OCI-LY7 (cell line): Measurements from ENCODE around the gene USP35. TPM values are rescaled to one million over a fixed set of nuclear protein-coding genes. Genes with fewer than 3 reads are reported as not detected.

ENCODE experiments used
- BruUV-seq: library from RNA; stranded (reverse); fragments of 400-500 nt; replicated peaks from 2 replicates; lab custom pipeline; 2021; lab: Mats Ljungman, UMichigan
- CTCF ChIA-PET: fragments of 300-600 bp; sonication (Branson Sonifier 250); formaldehyde crosslinking; loops from one replicate; lab custom pipeline; 2022; ENCODE audit warnings: antibody characterized with exemption; ENCODE audit not compliant: unreplicated experiment; lab: Charles Lee
- POLR2A ChIA-PET: fragments of 300-600 bp; sonication (Branson Sonifier 250); formaldehyde crosslinking; loops from one replicate; lab custom pipeline; 2022; ENCODE audit warnings: antibody characterized with exemption; lab: Charles Lee
- DNase-seq: peaks from one replicate; pipeline ENCODE4 v3.0.0-alpha.2; 2015; ENCODE audit warnings: low spot score
- H2AFZ ChIP-seq: fragments of 200-600 bp; sonication (generic), shearing (Covaris generic); 2 replicates; pipeline ENCODE4 v1.6.1; 2014; ENCODE audit warnings: mild to moderate bottlenecking, antibody characterized with exemption, low read length, moderate library complexity
- H3K27ac ChIP-seq: fragments of 200-600 bp; sonication (generic); 2 replicates; pipeline ENCODE4 v1.5.1; 2014; ENCODE audit warnings: mixed run types, low read depth, mild to moderate bottlenecking, moderate library complexity, low read length, inconsistent platforms; ENCODE audit not compliant: poor library complexity, severe bottlenecking
- H3K36me3 ChIP-seq: fragments of 200-600 bp; sonication (generic); 2 replicates; pipeline ENCODE4 v1.6.1; 2014; ENCODE audit warnings: mild to moderate bottlenecking, antibody characterized with exemption, low read length, moderate library complexity, mixed read lengths; ENCODE audit not compliant: insufficient read depth
- H3K4me1 ChIP-seq: fragments of 200-600 bp; sonication (generic); 2 replicates; pipeline ENCODE4 v1.5.1; 2014; ENCODE audit warnings: mild to moderate bottlenecking, low read length; ENCODE audit not compliant: insufficient read depth, poor library complexity, severe bottlenecking
- H3K4me2 ChIP-seq: fragments of 200-600 bp; sonication (generic); 2 replicates; pipeline ENCODE4 v1.6.1; 2014; ENCODE audit warnings: mild to moderate bottlenecking, low read length
- H3K4me3 ChIP-seq: fragments of 200-600 bp; sonication (generic); 2 replicates; pipeline ENCODE4 v1.5.1; 2014; ENCODE audit warnings: mild to moderate bottlenecking, low read depth, low read length; ENCODE audit not compliant: poor library complexity, severe bottlenecking
- H3K79me2 ChIP-seq: fragments of 200-600 bp; sonication (generic); 2 replicates; pipeline ENCODE4 v1.6.1; 2016; ENCODE audit warnings: low read depth, mild to moderate bottlenecking, low read length, moderate library complexity, mixed read lengths; ENCODE audit not compliant: insufficient read depth
- H3K9me2 ChIP-seq: fragments of 200-600 bp; sonication (generic); 2 replicates; pipeline ENCODE4 v1.6.1; 2016; ENCODE audit warnings: mild to moderate bottlenecking, low read length, mixed read lengths; ENCODE audit not compliant: insufficient read depth
- H3K9me3 ChIP-seq: fragments of 200-600 bp; sonication (generic); 2 replicates; pipeline ENCODE4 v1.6.1; 2014; ENCODE audit warnings: mild to moderate bottlenecking, mixed run types, low read length, mixed read lengths
- H4K20me1 ChIP-seq: fragments of 200-600 bp; sonication (generic); 2 replicates; pipeline ENCODE4 v1.6.1; 2014; ENCODE audit warnings: mild to moderate bottlenecking, antibody characterized with exemption, low read length, moderate library complexity, mixed read lengths; ENCODE audit not compliant: insufficient read depth
- EZH2phosphoT487 ChIP-seq: fragments of 200-600 bp; sonication (generic); IDR thresholded peaks from 2 replicates; pipeline ENCODE4 v1.6.1; 2018; ENCODE audit warnings: low read depth, borderline replicate concordance, mild to moderate bottlenecking, mixed run types, antibody characterized with exemption, low read length, moderate library complexity, mixed read lengths
- intact Hi-C: fragments of 100-400 bp; cut with micrococcal nuclease; formaldehyde crosslinking; loops from one replicate; pipeline ENCODE4 v1.10.0; 2022; ENCODE audit not compliant: unreplicated experiment
- total RNA-seq, 2 experiments: library from RNA; depleted of rRNA in 1 of 2; stranded (reverse); fragments of >200 nt in 1 of 2; shearing (Covaris generic) in 1 of 2; gene quantifications; 2 replicates each; pipeline ENCODE4 v1.2.3, GENCODE V29; 2014 to 2022
- TF ChIP-seq, protein P1 (sequence below): fragments of 200-600 bp; sonication (generic); conservative IDR thresholded peaks from 2 replicates; pipeline ENCODE4 v1.5.1; 2014; ENCODE audit warnings: mild to moderate bottlenecking, antibody characterized with exemption, low read length, moderate library complexity, mixed read lengths

The USP35 gene
- total RNA-seq, 2 experiments from 2014 or later, result 3.2 to 4.9 TPM

DNA sequence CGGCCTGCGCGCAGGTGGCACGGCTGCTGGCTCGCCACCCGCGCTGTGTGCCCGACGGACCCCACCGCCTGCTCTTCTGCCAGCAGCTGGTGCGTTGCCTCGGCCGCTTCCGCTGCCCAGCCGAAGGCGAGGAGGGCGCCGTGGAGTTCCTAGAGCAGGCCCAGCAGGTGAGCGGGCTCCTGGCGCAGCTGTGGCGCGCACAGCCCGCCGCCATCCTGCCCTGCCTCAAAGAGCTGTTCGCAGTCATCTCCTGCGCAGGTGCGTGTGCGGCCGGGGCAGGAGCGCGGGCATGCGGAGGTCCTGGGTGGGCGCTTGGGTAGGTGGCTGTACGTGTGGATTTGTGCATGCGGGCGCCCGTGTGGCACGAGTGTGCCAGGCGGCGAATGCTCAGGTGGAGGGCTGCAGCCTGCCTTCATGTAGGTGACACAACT lies 8.0 kb downstream of the USP35 start:
- ChIA-PET POLR2A (no interaction called here), CTCF (interaction anchor here (0.6 kb wide), 1 partner anchor 64 kb away, joined by 3 read pairs; no protein-coding TSS in a partner anchor)
- DNase-seq, result no peak
- H3K4me3 ChIP-seq, result no peak overlapping the region
- no peaks in the 10 kb centered on the region for H3K9me2 ChIP-seq
- no peaks in the 10 kb centered on the region for H3K9me3 ChIP-seq
- H3K36me3 ChIP-seq, result no peaks in the 10 kb centered on the region
- intact Hi-C loops, result no loop called here
- H2AFZ ChIP-seq, result no peak overlapping the region
- no peak overlapping the region for H3K27ac ChIP-seq
- H3K4me2 ChIP-seq, result no peak overlapping the region
- no peaks in the 10 kb centered on the region for H3K4me1 ChIP-seq
- TF ChIP-seq EZH2phosphoT487, result no peak
- TF ChIP-seq, protein P1, sequence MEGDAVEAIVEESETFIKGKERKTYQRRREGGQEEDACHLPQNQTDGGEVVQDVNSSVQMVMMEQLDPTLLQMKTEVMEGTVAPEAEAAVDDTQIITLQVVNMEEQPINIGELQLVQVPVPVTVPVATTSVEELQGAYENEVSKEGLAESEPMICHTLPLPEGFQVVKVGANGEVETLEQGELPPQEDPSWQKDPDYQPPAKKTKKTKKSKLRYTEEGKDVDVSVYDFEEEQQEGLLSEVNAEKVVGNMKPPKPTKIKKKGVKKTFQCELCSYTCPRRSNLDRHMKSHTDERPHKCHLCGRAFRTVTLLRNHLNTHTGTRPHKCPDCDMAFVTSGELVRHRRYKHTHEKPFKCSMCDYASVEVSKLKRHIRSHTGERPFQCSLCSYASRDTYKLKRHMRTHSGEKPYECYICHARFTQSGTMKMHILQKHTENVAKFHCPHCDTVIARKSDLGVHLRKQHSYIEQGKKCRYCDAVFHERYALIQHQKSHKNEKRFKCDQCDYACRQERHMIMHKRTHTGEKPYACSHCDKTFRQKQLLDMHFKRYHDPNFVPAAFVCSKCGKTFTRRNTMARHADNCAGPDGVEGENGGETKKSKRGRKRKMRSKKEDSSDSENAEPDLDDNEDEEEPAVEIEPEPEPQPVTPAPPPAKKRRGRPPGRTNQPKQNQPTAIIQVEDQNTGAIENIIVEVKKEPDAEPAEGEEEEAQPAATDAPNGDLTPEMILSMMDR, result no peak
- H4K20me1 ChIP-seq, result no peaks in the 10 kb centered on the region
- BruUV-seq, result no TSS peak
- no peaks in the 10 kb centered on the region for H3K79me2 ChIP-seq

DNA sequence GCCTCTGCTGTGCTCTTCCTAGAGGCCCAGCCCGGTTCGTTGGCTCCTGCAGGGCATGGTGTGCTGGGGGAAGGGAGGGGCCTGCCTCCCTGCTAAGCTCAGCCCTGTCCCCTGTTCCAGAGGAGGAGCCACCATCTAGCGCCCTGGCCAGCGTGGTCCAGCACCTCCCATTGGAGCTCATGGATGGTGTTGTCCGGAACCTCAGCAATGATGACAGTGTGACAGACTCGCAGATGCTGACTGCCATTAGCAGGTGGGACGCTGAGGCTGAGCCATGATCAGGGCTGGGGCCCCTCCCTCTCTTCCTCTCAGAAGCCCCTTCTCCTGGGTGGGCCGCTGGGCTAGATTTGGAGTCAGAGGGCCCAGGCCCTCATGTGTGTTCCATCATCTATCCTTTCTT lies 9.1 kb downstream of the USP35 start:
- Histone ChIP-seq H3K9me3 (no peaks in the 10 kb centered on the region), H3K27ac (no peak overlapping the region), H3K36me3 (no peaks in the 10 kb centered on the region), H4K20me1 (no peaks in the 10 kb centered on the region), H3K9me2 (no peaks in the 10 kb centered on the region), H3K4me1 (peaks cover 10% of the 10 kb centered on the region), H3K4me2 (no peak overlapping the region), H3K4me3 (no peak overlapping the region), H3K79me2 (no peaks in the 10 kb centered on the region), H2AFZ (no peak overlapping the region)
- BruUV-seq, result no TSS peak
- POLR2A ChIA-PET, result interaction anchor here (0.5 to 0.6 kb wide), 2 partner anchors 48 to 78 kb away, joined by 3 to 4 read pairs; no protein-coding TSS in a partner anchor
- CTCF ChIA-PET, result no interaction called here
- no peak for TF ChIP-seq EZH2phosphoT487
- TF ChIP-seq, protein P1, result no peak
- intact Hi-C loops, result no loop called here
- DNase-seq, result no peak

DNA sequence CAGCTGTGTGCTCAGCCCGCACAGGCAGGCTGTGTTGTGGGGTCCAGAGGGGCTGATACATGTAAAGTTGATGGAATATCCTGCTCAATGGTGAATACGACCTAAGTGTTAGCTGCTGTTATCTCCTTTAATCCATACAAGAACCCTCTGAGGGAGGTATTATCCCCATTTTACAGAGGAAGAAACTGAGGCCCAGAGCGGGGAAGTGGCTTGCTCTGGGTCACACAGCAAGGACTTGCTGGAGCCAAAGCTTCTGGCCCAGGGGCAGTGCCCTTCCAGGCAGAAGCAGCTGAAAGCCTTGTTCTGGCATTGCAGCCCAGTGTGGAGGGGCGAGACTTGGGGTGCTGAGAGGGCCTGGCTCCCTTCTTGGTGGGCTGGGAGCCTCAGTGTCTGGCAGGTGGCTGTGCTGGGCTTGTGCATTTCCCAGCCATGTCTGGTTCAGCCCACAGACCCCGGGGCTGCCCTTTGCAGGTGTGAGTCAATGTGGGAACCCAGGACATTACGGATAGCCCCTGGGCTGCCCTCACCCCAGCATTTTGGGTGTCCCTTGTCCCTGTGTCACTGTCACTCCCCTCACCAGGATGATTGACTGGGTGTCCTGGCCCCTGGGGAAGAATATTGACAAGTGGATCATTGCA lies 10.4 kb downstream of the USP35 start:
- TF ChIP-seq, protein P1, result no peak
- no peak for TF ChIP-seq EZH2phosphoT487
- ChIA-PET POLR2A (interaction anchor here (2.4 kb wide), 1 partner anchor 9 kb away, joined by 5 read pairs; no protein-coding TSS in a partner anchor), CTCF (no interaction called here)
- H3K36me3 ChIP-seq, result no peaks in the 10 kb centered on the region
- no peaks in the 10 kb centered on the region for H3K9me2 ChIP-seq
- no peak overlapping the region for H3K4me3 ChIP-seq
- no peak overlapping the region for H3K27ac ChIP-seq
- H3K9me3 ChIP-seq, result no peaks in the 10 kb centered on the region
- intact Hi-C loops, result no loop called here
- peaks cover 15% of the 10 kb centered on the region for H3K4me1 ChIP-seq
- H2AFZ ChIP-seq, result no peak overlapping the region
- no peaks in the 10 kb centered on the region for H3K79me2 ChIP-seq
- no TSS peak for BruUV-seq
- DNase-seq, result no peak
- no peaks in the 10 kb centered on the region for H4K20me1 ChIP-seq
- H3K4me2 ChIP-seq, result no peak overlapping the region
